Stimulated activated CD8-positive, alpha-beta memory T cell treated with anti-CD3 and anti-CD28 coated beads, Interleukin-12 subunit alpha, Interleukin-12 subunit beta, amount 100 ng/mL, for 4 hours (primary cell): Measurements from ENCODE around the gene R3HDM2.

Source experiments
- DNase-seq: peaks from one replicate; pipeline ENCODE4 v3.0.0-alpha.2; 2020; ENCODE audit warnings: low read depth

The R3HDM2 gene

GRCh38 chr12:57229046-57229633, 201.7 kb downstream of the R3HDM2 start:
- DNase-seq = no peak

DNA sequence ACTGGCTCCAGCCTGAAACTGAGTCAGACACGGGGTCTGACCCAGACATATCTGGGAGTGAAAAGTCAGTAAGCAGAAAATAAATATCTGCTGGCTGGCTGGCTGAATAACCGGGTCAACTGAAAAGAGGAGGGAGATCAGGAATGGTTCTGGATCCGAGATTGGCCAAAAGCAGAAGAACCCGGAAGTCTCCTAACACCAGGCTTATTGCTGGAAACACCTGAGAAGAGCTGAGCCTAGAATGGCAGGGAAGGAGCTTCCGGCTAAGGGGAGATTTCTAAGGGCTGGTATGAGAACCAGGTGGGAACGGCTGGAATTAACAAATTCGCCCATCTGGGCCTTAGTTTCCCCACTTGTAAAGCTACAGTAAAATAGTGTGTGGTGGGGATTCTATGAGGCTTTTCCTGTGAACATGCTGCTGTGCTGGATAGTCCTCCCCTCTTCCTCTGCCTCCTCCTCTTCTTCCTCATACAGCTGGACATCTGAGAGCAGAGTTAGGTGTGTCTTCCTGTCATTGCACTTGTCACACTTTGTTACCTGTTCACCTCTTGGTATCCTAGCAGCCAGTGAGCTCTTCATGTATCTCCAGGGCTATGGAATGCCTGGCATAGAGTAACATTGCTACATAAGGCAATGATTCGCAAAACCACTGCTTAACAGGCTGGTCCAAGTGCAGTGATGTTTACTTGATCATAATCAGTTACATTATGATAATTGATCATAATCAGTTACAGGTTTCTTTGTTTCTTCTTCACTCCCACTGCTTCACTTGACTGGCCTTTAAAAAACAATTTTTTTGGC, 203.3 kb downstream of the R3HDM2 start:
- no peak for DNase-seq

DNA sequence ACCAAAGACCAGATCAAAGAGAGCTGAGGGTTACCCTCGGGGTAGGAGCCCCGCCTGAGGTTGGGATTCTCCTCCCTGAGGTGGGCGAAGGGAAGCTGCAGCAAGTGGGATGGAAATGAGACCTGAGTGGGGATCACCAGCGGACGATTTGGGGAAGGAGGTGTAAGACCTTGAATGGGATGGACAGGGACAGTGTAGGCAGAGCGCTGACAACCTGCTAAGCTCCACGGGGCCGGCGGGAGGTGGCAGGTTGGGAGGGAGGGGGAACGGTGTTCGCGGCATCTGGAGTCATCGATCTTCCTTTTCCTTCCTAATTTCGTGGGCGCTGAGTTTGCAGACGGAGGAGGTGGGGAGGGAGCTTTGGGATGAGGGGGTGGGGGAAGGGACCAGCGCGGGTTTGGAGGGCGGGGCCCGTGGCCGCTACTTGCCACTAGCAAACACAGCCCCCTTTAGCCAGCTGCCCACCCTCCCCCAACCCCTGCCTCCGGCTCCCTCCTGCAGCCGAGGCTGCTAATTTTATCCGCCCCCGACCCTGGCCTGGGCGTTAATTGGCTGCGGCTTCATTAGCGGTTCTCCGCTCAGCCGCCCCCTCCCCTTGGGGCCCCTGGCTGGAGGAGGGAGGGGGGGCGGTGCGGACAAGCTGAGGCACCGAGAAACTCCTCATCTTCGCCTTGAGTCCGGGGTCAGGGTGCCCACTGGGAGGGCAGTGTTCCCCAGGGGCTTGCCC, 204.1 kb downstream of the R3HDM2 start:
- DNase-seq = no peak

DNA sequence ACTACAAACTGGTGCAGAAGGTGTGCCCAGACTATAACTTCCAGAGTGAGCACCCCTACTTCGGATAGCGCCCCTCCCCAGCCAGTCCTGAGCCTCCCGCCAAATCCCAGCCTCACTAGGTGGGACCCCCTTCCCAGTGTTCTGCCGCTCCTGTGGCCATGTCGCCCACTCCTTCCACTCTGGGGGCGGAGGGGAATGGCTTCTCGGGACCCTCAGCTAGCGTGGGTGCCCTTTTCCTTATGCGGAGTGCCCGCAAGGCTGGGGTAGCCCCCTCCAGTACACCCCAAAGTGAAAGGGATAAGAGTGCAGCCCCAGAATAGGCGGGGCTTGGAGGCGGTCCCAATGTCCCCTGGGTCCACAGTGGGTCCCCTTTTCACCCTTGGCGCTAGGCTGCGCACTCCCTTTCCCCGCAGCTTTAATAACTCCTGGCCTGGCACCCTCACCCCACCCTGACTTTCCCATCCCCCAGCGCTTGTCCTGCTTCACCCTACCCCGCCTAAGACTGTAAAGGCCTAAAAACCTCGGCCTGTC, 205.1 kb downstream of the R3HDM2 start:
- no peak for DNase-seq

DNA sequence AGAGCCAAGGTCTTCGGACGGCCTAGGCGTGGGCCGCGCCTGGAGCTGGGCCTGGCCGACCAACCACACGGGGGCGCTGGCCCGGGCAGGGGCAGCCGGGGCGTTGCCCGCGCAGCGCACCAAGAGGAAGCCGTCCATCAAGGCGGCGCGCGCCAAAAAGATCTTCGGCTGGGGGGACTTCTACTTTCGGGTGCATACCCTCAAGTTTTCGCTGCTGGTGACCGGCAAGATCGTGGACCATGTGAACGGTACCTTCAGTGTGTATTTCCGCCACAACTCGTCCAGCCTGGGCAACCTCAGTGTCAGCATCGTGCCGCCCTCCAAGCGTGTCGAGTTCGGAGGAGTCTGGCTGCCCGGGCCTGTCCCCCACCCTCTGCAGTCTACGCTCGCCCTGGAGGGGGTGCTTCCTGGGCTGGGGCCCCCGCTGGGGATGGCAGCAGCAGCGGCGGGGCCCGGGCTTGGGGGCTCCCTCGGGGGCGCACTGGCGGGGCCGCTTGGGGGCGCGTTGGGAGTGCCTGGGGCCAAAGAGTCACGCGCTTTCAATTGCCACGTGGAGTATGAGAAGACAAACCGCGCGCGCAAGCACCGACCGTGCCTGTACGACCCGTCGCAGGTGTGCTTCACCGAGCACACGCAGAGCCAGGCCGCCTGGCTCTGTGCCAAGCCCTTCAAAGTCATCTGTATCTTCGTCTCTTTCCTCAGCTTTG, 205.7 kb downstream of the R3HDM2 start:
- no peak for DNase-seq

- no peak for DNase-seq
Observed at GRCh38 chr12:57224278-57224972, 206.4 kb downstream of the R3HDM2 start.

- no peak for DNase-seq
Observed at GRCh38 chr12:57223191-57224165, 207.4 kb downstream of the R3HDM2 start.

- DNase-seq = no peak
Observed at GRCh38 chr12:57222286-57223190, 208.3 kb downstream of the R3HDM2 start.

DNA sequence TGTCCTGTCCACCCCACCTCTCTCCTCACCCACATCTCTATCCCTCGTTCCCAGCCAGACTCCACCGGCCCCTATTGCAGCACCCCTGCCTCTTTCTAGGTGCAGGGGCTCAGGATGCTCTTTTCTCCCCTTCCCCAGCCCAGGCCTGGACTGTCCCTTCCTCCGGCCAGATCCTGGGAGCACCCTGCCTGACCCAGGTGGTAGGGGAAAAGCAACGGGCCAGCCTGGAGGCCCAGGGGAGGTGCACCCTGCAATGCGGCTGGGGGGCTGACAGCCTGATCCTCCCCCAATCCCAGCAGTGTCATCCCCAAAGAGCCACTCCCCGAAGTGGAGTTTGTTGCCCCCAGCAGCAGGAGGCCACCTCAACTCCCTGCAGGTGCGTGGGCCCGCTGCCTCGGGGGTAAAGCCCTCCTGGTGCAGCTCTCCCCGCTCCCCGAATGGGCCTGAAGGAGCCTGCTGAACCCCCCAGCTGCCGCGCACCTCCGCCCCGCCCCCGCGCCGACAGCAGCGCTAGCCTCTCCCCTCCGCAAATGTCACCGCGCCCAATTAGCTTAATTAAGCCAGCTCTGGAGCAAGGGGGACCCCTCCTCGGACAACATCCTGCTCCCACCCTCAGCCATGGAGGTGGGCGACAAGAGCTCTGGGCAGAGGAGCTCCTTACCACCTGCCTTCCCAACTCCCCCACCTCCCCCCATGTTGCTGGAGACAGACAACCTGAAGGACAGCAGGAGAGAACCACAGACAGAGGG, 209.5 kb downstream of the R3HDM2 start:
- DNase-seq = no peak

GRCh38 chr12:57220770-57221168, 210.1 kb downstream of the R3HDM2 start:
- DNase-seq = no peak

DNA sequence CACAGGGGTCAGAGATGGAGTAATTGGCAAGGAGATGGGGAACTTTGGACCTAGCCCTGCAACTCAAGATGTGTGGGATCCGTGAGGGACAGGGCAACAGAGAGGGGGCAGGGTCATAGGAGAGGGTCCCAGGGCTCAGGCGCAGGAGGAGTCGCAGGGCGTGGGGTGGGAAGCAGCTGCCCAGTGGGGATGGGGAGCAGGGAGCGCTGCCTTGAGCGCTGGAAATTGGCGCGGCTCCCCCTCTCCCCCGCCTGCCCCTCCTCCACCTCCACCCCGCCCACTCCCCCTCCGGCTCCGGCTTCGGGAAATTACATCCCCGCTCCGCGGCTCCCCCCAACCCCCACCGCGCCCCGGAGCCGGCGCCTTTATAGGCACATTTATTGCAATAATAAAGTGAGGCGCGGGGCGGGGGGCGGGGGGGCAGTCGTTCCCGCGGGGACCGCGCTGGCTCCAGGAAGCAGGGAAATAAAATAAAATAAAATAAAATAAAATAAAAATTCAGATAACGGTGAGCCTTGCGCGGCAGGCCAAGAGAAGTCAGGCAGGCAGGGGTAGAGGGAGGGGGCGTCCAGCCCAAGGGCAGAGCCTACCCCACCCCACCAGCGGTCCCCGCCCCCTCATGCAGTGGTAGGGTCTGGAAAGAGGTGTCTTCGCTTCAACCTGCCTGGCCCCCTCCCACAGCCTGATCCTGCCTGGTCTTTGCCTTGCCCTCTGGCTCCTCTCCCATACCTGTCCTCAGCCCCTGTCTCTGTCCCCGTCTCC, 210.7 kb downstream of the R3HDM2 start:
- no peak for DNase-seq

DNA sequence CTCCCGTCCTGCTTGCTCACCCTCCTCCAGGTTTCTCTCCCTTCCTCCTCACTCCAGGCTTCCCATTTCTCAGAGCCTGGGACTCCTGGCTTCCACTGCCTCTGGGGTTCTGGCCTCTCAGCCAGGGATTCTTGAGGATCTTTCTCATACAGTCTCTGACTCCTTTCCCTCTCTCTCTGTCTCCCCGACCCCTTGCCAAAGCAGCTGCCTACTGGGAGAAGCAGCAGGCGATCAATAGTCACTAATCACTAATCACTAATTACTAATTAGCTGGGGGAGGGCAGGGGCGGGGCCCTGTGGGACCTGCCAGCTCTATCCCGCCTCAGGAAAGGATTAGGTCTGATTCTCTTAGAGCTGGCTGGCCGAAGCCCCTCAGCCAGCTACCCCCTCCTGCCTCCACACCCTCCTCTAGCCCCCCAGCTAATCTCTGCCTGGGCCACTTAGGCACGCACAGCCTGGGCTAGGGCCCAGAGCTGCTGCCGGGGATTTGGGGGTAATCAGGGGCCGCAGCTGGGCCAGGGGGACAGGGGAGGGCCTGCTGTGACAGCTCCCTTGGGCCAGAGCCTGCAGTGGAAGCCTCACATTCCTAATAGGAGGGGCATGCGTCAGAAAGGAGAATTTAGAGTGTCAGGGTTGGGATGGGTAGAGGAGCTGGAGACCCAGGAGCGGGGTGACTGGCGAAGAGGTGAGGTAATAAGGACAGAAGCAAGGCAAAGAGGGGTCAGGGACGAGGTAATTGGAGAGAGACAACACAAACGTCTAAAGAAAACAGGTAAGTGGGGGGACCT, 211.4 kb downstream of the R3HDM2 start:
- DNase-seq = no peak

- DNase-seq = no peak
Observed at GRCh38 chr12:57218030-57218853, 212.6 kb downstream of the R3HDM2 start.

DNA sequence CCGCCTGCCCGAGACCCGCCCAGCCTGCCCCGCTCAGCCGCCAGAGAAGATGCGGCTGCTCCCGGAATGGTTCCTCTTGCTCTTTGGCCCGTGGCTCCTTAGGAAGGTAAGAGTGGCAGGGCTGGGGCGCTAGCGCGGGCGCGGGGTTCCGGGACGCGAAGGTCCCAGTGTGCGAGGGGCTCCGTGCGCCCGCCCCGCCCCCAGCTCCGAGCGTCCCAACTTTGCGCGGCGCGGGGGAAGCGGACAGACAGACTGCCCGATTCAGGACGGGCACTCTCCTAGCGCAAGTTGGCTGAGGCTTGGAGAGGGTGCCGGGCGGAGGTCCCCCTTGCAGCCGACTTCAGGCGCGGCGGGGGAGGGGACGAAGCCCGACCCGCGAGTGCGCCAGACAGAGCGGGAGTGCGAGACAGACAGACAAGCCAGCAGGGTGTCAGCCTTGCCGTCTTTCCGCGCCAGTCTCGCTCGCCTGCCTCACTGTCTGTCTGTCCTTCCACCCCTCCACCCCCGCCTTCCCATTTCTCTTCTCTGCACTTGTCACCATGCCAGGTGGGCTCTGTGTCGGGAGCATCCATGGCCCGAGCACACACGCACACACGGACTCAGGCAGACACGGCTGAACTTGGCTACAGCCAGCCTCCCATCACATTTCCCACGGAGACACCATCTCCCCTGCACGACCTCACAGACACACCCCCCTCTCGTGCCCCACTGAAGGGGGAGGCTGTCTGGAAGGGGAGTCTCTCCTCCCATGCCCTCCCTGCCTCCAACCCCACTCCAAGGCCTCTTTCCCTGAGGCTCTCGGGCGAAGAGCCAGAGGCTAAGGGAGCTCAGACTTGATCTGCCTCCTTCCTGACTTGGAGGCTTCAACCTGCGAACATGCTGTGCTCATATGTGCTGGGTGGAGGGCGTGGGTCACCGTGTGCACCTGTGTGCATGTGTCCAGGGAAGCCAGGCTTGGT, 213.6 kb downstream of the R3HDM2 start:
- DNase-seq = peak; percentile 21
